ENCODE results near the gene N4BP2L2.

- TF ChIP-seq POLR2A (IDR thresholded peaks at IDR 0.05; ENCODE audit: borderline replicate concordance, extremely low read depth, insufficient read depth, insufficient read length) (peak; percentile 20), CTCF (IDR thresholded peaks at IDR 0.05 in 2 of 3, conservative IDR thresholded peaks at IDR 0.05 in 1 of 3; ENCODE audit: borderline replicate concordance in 1 of 3, insufficient read depth in 1 of 3, low read depth in 2 of 3, low read length in 2 of 3) (peak; percentile 46 to 78 (median 75))
Observed at GRCh38 chr13:32586080-32586900, 47.7 kb upstream of the N4BP2L2 start, which contains the start of gene PDS5B.

Measured in HCT116 (cell line).